Bone marrow (tissue), 2 donors: ENCODE results near the gene GRK5.
"Not testable (repeated sequence)": the region's sequence is repeated elsewhere in the genome, so short reads cannot be mapped to it uniquely, and the experiment has no call there.

Source experiments
- DNase-seq, 2 donors: peaks; one replicate each; lab custom pipeline; 2025; lab: John Stamatoyannopoulos, UW

Gene GRK5

GRCh38 chr10:119459681-119460340, 252.4 kb downstream of the GRK5 start:
- DNase-seq, result no peak

- no peak for DNase-seq
Measured at GRCh38 chr10:119460369-119461195, 253.2 kb downstream of the GRK5 start.

GRCh38 chr10:119461380-119461779, 254.0 kb downstream of the GRK5 start:
- no peak for DNase-seq

DNA sequence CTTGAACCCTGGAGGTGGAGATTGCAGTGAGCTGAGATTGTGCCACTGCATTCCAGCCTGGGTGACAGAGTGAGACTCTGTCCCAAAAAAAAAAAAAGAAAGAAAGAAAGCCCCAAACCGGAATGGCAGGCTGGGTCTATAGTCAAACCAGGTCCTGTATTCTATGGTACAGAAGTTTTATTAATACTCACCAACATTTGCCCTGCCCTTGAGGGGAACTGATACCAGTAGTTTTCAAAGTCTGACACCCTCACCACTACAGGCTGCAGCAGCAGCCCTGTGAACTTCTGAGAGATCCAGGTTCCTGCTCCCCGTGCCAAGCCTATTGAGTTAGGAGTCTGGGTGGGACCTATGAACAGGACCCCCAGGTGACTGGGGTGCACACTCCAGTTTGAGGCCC, 254.6 kb downstream of the GRK5 start:
- no peak for DNase-seq

GRCh38 chr10:119462773-119463172, 255.4 kb downstream of the GRK5 start:
- no peak for DNase-seq

- not testable (repeated sequence) for DNase-seq
Measured at GRCh38 chr10:119463195-119463594, 255.8 kb downstream of the GRK5 start.

GRCh38 chr10:119465085-119465484, 257.7 kb downstream of the GRK5 start:
- DNase-seq, result no peak

DNA sequence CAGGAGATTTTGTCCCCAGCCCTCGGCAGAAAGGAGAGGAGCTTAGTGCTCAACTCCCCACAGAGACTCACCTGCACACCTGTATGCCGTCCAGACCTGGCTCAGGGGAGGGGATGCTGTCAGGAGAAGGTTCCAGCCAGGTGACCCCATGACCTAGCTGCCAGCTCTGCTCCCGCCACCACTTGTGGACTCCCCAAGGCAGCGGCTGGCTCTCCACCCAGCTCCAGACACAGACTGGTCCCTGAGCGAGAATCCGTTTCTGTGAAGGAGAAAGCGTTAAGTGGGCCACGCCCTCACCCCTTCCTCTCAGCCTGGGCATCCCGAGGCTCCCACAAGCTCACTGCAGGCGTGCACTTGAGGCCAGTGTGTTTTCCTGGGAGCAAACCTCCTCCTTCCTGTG, 258.7 kb downstream of the GRK5 start:
- no peak for DNase-seq

GRCh38 chr10:119466655-119467054, 259.3 kb downstream of the GRK5 start:
- DNase-seq, result peak in 1 of 2 donors; percentile 11

DNA sequence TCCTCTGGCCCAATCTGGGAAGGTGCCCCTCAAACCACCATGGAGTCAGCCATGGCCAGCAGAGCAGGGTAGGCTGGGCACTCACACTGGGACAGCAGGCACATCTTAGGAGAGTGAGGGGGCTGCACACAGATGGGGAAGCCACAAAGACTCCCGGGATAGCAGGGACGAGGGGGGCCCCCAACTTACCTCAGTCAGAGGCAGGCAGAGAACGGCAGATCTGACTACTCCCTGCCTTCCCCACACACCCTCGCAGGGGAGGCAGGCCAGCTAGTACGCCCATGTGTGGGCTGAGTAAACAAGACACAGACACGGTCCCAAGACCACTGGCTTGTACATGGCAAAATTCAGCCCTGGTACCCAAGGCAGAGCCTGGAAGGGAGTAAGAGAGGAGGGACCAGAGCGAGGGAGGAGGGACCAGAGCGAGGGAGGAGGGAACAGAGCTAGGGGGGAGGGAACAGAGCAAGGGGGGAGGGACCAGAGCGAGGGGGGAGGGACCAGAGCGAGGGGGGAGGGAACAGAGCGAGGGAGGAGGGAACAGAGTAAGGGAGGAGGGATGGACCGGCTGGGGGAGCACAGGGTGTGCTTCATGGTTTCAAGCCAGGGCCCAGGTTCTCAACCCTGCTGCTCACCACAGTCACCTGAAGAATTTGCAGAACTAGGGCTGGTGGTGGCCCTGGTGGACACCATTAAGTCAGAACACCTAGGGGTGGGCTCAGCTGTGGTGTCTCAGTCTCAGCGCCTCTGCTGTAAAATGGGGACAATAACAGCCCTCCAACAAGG, 261.4 kb downstream of the GRK5 start:
- DNase-seq, result no peak

DNA sequence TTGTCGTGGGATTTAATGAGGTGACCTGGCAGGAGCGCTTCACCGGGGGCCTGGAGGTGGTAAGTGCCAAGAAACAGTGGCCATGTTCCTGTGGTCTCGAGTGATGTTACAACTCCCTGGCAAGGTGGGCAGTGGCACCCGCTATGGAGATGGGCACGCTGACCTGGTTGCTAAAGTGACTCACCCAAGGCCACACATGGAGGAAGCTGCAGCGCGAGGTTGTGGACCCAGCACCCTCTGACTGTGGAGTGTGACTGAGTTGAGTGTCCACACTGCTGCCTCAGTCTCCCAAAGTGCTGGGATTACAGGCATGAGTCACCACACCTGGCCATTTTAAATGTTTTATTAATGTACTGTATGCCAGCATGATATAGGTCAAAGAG, 261.9 kb downstream of the GRK5 start:
- DNase-seq, result no peak

GRCh38 chr10:119469846-119470245, 262.5 kb downstream of the GRK5 start:
- DNase-seq, result no peak

- no peak for DNase-seq
Measured at GRCh38 chr10:119470920-119471702, 263.7 kb downstream of the GRK5 start.

DNA sequence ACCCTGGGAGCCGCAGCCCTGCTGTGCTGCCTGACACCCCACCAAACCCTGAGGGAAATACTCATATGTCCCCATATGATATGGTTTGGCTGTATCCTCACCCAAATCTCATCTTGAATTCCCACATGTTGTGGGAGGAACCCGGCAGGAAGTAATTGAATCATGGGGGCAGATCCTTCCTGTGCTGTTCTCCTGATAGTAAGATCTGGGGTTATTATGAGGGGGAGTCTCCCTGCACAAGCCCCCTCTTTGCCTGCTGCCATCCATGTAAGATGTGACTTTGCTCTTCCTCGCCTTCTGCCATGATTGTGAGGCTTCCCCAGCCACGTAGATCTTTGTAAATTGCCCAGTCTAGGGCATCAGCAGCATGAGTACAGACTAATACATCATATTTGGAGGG, 266.4 kb downstream of the GRK5 start:
- DNase-seq, result no peak

DNA sequence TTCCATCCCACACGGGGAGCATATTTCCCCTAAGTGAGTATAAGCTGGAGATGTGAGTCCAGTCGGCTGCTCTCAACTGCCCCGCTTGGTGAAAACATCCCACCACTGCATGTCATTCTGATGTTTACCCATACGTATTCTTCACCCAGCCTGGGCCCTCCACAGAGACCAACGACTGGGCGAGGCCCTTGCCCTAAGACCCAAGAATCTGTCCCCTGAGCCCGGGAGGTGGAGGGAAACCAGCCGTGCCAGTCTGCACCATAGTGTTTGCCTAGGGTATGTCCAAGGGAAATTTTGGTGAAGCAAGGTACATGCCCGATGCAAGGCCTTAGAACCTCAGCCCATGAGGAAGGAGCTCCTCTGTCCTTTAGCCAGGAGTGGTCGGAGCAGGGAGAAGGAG, 267.2 kb downstream of the GRK5 start:
- DNase-seq, result no peak

DNA sequence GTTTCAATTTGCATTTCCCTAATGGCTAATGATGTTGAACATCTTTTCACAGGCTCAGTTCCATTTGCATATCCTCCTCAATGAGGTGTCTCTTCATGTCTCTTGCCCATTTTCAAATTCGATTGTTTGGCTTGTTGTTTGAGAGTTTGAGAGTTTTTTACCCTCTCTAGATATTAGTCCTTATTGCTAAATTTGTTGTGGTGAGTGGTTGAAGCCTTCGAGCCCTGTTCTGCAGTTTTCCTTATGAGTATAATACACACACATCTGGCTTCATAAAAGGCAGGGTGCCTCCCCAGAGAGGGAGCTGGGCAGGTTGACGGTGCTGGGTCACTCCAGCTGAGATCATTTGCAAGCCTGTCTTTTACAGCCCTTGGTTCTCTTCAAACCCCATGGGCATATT, 270.1 kb downstream of the GRK5 start:
- no peak for DNase-seq

DNA sequence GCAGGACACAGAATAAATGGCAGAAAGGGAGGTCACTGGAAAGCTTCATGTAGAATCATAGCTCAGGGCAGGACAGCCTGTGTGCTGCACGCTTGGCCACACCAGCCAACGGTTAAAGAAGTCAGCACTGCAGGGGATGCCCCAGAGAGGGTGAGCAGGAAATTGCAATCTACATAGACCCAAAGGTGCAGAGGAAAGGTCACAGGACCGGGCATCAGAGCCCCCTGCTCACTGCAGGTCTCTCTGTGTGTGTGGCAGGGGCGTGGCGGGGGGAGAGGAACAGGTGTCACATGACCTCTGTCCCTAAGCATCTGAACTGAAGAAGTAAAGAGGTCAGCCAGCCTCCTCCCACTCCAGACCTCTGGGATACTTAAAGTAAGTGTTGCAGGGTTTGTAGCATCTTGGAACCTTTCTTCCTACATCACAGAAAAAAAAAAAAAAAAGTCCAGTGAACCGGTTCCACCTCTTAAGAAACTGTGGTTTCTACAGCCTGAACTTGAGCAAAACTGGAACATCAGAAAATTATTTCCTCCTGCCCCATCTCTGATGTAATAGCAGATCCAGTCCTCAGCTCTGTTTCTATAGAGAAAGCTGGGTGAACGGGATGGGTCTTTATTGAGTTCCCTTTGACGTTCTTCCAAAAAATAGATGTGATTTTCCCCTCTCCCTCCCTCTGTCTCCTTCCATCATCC, 270.9 kb downstream of the GRK5 start:
- DNase-seq, result no peak

GRCh38 chr10:119478811-119479341, 271.5 kb downstream of the GRK5 start:
- no peak for DNase-seq

DNA sequence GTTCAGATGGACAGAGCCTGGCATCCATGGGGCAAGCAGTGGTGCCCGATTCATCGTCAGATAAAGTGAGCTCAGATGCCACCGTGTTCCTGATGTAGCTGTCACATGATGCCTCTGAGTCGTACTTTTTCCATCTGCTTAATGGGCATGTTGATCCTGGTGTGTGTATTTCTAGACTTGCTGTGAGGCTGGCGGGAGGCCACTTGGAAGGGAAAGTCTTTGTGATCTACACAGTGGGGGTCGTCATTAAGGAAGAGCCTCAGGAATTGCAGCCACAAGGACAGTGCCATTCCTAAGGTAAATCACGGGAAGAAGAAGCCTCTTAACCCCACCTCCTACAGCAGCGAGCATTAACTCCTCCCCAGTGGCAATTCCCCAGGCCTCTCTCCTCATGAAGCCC, 272.2 kb downstream of the GRK5 start:
- no peak for DNase-seq

- no peak for DNase-seq
Measured at GRCh38 chr10:119480667-119481066, 273.3 kb downstream of the GRK5 start.

DNA sequence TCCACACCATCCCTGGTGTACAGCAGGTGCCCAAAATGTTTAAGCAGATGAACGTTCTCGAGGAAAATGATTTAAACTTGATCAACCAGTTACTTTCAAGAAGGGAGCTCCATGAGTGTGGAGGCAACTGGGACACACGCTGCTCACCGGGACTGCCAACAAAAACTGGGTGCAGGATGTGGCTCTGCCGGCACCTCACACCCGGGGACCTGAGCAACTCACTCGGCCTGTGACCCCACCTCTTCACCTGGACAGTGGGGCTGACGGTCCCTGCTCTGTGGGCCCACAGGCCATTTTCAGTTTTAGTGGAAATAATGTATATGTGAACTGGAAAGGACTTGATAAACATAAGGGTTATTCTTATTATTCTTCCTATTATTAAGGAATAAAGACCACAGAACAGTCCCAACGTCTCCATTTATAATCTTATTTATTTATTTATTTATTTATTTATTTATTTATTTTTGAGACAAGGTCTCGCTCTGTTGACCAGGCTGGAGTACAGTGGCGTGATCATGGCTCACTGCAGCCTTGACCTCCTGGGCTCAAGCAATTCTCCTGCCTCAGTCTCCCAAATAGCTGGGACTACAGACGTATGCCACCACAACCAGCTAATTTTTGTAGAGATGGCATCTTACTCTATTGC, 274.5 kb downstream of the GRK5 start:
- DNase-seq, result no peak
